Medulla oblongata (tissue), 1 donor: ENCODE data around the gene CSGALNACT2.

Source experiments
- DNase-seq: peaks from one replicate; pipeline ENCODE4 v3.0.0-alpha.2; 2015; ENCODE audit errors: extremely low spot score

The CSGALNACT2 gene

DNA sequence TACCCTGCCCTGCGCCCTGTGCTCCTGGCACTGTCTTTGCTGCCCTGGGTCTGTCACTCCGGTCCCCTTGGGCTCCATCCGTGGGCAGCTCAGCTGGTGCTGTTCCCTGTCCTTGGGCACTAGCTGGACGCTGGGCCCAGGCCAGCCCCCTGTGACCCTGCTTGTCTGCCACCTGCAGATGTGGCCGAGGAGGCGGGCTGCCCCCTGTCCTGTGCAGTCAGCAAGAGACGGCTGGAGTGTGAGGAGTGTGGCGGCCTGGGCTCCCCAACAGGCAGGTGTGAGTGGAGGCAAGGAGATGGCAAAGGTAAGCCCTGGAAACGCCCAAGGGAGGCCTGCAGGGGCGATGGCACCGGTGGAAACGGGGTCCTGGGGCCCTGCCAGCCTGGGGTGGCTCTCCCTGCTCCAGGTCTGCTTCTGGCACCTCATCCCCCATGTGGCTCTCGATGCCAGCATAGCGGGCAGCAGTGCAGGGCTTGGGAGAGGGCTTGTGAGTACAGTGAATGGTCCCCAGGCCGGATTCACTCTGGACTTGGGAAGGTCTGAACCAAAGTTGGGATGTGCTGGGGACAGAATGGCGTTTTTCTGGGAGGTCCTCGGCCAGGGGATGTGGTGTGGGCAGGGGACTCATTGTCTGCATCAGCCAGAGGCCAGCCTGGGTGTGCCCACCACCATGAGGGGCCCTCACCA is 26.2 kb upstream of the CSGALNACT2 start:
- DNase-seq: no peak

- DNase-seq: no peak
Measured at GRCh38 chr10:43112608-43112961, 25.7 kb upstream of the CSGALNACT2 start.

- no peak for DNase-seq
Measured at GRCh38 chr10:43113201-43114087, 24.8 kb upstream of the CSGALNACT2 start.

- DNase-seq: no peak
Measured at GRCh38 chr10:43114088-43114742, 24.0 kb upstream of the CSGALNACT2 start.

- DNase-seq: no peak
Measured at GRCh38 chr10:43114743-43115611, 23.3 kb upstream of the CSGALNACT2 start.

GRCh38 chr10:43115881-43116595 is 22.2 kb upstream of the CSGALNACT2 start:
- DNase-seq: no peak

DNA sequence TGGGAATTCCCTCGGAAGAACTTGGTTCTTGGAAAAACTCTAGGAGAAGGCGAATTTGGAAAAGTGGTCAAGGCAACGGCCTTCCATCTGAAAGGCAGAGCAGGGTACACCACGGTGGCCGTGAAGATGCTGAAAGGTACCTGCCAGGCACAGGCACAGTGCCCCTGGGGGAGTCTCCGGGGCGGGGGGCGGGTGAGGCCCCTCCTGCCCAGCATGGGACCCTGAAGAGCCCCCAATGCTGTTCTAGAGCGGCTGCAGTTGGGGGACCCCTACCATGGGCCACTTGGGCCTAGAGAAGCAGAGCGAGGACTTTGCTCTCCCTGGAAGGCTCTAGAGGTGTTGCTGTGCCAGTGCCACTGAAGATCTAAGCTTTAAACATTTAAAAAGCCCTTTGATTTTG is 21.6 kb upstream of the CSGALNACT2 start:
- no peak for DNase-seq

GRCh38 chr10:43117031-43117776 is 21.0 kb upstream of the CSGALNACT2 start:
- DNase-seq: no peak

- no peak for DNase-seq
Measured at GRCh38 chr10:43117777-43118583, 20.3 kb upstream of the CSGALNACT2 start.

GRCh38 chr10:43118631-43119415 is 19.4 kb upstream of the CSGALNACT2 start:
- DNase-seq: no peak

DNA sequence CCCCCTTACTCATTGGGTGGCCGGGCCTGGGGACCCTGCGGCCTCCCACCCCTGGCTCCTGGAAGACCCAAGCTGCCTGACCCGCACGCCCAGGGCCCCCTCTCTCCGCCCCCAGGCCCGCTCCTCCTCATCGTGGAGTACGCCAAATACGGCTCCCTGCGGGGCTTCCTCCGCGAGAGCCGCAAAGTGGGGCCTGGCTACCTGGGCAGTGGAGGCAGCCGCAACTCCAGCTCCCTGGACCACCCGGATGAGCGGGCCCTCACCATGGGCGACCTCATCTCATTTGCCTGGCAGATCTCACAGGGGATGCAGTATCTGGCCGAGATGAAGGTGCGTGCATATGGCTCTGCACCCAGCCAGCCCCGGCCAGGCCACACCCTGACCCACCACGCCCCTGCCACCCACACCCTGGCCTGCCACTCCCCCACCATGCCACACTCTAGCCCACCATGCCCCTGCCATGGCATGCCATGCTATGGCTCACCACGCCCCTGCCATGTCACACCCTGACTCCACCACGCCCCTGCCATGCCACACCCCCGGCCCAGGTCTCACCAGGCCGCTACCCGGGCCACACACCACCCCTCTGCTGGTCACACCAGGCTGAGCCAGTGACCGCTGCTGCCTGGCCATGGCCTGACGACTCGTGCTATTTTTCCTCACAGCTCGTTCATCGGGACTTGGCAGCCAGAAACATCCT is 18.7 kb upstream of the CSGALNACT2 start:
- no peak for DNase-seq

DNA sequence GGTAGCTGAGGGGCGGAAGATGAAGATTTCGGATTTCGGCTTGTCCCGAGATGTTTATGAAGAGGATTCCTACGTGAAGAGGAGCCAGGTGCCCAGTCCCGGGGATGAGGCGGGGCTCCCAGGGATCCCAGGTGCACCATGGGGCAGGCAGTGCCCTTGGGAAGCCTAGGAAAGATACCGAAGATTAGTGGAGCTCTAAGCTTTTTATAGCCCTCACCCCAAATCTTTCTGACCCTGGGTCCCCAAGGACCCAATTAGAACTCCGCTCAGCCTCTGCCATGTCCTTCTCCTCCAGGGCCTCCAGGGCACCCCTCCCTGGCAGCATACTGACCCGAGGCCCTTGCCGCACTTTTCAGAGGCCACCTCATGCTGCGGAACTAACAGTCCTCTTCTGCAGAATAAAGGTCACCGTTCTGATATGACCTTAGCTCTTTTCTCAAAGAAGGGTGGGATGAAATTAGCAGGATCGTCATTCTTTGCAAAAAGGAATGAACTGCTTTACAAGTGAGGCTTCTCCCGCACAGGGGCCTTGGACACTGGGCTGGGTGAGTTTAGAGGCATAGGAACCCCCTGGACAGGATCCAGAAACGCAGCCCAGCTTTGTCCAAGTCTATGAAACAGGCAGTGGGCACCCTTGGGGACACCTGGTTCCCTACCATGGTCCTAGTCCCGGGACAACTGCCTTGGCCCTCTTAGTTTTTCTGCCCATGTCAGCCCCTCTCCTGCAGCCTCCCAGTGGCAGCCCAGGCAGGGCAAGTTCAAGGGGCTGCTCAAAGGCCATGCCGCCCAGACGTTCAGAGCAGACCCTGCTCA is 17.9 kb upstream of the CSGALNACT2 start:
- no peak for DNase-seq

- DNase-seq: peak; percentile 27
Measured at GRCh38 chr10:43120929-43121314, 17.3 kb upstream of the CSGALNACT2 start.

DNA sequence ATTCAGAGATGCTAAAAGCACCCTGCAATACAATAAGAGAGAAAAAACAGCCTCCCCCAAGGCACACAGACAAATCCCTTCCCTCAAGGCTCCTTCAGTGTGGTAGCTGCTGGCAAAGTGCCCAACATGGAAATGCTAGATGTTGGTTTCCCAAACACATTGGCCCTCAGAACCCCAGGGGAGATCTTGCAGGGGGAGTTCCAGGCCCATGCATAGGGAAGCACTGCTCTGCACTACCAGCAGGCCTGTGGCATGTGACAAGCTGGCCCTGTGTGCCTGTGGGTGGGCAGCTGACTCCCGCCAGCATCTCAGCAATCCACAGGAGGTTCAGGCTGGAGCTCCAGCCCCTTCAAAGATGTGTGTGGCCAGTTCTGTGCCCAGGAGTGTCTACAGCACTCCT is 16.8 kb upstream of the CSGALNACT2 start:
- peak; percentile 9 for DNase-seq

DNA sequence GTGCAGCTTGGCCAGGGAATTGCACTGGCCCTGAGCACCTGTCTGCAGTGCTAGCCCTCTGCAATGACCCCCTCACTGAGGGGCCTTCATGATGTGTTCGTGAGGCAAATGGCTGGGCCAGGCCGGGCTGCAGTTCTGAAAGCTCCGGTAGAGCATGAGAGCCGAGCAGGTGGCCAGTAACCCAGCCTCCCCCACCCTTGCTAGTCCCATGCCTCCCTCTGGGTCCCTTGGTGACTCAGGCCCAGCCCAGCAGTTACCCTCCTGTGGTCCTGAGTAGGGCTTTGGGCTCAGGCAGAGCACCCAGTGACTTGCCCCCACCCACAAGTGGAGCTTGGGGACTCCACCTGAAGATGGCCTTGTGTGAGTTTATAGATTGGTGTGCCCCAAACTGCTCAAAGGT is 16.1 kb upstream of the CSGALNACT2 start:
- DNase-seq: no peak

DNA sequence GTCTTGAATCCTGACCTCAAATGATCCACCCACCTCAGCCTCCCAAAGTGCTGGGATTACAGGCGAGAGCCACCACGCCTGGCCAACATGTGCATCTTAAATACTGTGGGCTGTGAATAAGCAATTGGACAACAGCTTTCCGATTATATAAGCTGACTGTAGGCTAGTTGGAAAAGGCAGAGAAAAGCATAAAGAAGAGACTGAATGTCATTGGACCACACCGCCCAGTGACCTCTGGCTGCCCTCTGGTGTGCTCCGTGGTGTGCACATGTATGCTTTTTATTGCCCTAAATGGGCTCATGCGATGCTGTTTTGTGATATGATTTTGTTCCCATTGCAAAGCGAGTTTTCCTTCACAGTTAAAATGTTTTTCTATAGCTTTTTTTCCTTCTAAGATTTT is 15.4 kb upstream of the CSGALNACT2 start:
- DNase-seq: no peak
